GM21367 (cell line): ENCODE results near the gene COL6A1.
"Not testable (repeated sequence)": the region's sequence is repeated elsewhere in the genome, so short reads cannot be mapped to it uniquely, and the experiment has no call there.

ENCODE experiments used
- ATAC-seq: cut with Tn5 transposase; IDR thresholded peaks from one replicate; pipeline ENCODE4 v1.9.1; 2021; ENCODE audit not compliant: unreplicated experiment

The COL6A1 gene

DNA sequence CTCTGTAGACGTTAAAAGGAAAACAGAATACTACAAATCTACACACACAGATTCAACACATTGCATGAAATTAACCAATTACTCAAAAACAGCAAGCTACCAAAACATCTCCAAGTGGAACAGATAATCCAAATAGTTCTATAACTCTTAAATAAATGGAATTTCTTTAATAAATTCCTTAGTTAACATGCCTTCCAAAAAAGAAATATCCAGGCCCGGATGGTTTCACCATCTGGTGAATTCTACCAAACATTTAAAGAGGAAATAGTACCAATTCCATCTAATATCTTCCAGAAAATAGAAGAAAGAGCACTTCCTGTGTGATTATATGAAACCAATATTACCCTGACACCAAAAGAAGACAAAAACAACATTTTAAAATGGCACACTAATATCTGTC lies 63.6 kb downstream of the COL6A1 start:
- no peak for ATAC-seq

DNA sequence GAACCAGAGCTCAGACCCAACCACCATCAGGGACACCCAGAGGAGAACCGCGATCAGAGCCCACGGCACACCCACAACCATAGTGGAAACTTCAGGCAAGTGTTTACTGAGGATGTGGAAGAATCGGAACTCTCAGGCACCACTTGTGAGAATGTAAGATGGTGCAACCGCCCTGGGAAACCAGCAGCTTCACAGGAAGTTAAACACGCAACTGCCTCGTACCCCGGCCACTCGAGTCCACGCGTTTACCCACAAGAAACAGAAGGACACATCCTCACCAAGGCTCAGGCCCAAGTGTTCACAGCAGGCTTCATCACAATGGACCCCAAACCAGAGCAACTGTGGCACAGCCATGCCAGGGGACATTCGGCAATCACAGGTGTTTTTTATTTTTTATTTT lies 64.9 kb downstream of the COL6A1 start:
- no peak for ATAC-seq

DNA sequence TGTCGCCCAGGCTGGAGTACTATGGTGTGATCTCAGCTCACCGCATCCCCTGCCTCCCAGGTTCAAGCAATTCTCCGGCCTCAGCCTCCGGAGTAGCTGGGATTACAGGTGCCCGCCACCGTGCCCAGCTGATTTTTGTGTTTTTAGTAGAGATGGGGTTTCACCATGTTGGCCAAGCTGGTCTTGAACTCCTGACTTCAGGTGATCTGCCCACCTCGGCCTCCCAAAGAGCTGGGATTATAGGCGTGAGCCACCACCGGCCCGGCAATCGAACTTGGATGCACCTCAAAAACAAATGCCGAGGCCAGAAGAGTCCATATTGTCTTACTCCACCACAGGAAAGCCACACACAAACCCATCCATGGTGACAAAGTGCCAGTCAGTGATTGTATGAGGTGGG lies 65.3 kb downstream of the COL6A1 start:
- not testable (repeated sequence) for ATAC-seq

DNA sequence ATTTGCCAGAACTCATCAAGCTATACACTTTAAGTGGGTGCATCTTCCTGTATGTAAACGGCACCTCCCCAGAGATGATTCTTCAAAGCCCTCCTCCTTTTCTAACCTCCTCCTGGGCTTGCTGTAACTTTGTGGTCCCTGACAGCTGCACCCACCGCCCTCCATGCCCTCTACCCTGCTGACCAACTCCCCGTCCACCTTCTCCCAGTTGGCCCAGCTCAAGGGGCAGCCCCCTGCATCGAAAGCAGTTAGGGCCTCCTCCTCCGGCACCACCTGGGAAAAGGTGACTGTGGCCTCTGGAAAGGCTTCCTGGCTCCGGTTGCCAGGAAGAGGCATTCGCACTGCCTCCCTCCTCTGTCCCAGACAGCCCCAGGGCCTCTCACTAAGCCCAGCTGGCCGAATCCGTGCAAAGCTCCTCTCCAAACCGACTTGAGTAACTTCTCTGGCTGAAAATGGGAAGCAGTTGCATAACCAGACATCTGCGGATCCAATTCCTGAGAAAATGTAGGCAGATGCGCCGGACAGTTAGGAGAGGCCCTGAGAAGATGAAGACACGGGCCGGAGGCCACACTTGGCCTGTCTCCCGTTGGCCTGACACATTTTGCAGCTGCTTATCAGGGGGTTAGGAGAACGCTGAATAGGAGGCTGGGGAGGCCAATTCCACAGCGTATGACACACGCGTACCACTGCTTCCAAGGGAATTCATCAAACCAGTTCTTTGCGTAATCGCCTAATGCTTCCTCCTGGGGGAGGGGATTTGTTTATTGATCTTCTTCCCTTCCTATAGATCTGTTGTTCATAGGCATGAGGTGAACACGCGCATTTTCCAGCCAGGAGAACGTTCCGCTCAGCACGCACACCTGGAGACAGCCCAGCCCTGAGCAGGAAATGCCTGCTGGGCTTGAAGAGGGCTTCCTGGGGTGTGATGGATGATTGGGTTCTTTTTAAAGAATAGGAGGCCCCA lies 67.6 kb downstream of the COL6A1 start:
- ATAC-seq = no peak

DNA sequence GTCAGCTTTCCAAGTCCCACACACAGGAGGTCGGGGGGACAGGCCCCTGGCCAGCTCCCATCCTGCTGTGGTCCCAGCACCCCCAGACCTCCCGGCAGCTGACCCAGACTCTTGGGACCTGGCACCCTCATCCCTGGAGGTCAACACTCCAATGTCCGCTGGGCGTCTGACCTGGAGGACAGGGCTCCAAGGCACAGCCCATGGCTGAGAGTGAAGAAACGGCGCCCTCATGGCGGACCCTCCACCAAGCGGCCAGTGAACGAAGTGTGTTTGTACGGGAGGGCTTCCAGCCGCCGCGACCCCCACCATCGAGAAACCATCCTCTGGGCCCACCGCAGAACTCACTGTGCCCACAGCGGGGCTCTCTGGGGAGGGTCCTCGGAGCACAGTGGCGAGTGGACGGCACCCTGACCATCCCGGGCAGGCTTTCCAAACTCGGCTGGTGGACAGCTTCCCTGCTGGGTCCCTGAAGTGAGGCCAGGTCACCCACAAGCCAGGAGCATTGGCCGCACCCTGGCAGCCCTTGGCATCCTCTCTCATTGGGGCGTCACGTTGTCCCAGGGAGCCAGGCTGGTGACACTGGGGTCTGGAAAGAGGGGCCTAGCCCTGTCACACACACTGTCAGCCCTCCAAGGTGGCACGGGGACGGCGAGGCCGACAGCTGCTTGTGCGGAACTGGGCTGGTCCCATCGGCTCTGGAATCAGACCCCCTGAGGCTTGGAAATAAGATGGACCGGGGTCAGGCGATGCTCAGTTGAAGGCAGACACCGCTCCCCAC lies 68.5 kb downstream of the COL6A1 start:
- no peak for ATAC-seq

DNA sequence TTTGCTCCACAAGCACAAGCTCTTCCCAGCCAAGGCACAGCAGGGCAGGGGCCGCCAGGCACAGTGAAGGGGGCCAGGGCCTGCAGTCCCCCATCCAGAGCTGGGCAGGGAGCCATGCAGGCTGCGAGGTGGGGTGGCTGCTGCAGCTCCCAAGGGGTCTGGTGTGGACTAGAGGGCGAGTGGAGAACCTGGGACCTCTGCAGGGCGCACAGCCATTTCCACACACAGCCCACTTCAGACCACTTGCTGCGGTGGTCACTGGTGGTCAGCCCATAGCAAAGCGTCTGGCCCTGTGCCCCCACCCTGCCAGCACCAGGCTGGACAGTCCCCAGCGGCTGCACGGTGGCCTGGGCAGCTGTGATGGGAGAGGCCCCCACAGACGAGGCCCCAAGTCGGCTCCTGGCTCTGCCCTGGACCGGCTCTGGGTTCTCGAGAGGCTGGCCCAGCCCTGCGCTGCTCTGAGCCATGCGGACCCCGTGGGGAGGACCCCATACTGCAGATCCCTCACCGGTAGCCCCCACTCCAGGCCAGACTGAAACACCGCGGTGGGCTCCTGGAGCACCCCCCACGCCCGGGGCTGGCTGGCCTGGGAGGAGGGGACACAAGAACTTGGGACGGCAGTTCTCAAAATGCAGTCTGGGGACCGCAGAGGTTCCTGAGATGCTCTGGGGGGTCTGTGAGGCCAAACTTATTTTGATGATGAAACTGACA lies 69.3 kb downstream of the COL6A1 start:
- no peak for ATAC-seq

DNA sequence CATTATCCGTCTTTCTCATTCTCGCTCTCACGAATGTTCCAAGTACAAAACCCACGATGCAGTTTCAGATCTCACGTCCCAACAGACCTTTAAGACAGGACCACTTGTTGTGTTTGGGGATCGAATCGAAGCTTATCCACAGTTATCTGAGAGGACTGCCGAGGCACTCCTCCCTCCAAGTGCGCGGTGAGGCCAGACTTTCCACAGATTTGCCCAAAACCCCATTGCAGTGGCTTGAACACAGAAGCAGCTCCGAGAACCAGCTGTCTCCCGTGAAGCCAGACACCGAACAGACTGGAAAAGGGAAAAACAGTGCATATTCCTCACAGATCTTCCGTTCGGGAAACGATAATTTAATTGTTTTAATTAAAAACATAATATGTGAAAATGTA lies 69.8 kb downstream of the COL6A1 start:
- no peak for ATAC-seq

DNA sequence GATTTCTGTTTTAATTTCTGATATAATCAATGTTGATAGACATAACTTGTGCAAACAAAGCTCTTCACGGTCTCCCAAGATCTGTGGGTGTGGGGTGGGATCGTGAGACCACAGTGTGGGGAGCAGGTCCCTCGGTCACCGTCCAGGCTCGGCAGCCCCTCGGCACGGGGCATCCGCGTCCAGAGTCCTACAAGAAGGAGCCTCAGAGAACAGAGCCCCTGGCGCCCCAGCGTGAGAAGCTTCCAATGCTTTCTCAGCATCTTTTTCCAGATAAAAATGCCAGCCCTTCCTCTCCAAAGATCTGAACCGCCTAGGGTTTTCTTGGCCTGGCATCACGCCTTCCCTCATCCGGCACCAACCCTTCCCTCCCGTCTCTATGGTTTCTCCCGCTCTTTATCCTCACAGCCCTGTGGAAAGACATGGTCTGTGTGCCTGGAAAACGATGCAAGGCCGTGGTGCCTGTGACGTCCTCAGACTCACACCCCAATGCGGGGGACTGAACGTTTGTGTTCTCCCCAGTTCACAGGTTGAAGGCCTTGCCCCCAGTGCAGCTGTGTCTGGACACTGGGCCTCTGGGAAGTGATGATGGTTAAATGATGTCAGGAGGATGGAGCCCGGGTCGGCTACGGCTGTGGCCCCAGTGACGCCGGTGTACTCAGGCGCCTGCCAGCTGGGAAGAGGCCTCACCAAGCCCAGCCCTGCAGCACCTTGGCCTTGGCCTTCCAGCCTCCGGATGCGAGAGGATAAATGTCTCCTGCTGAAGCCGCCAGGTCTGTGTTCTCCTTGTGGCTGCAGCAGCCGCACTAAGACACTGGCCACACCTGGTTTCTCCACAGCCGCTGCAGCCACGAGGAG lies 70.5 kb downstream of the COL6A1 start:
- ATAC-seq = no peak

DNA sequence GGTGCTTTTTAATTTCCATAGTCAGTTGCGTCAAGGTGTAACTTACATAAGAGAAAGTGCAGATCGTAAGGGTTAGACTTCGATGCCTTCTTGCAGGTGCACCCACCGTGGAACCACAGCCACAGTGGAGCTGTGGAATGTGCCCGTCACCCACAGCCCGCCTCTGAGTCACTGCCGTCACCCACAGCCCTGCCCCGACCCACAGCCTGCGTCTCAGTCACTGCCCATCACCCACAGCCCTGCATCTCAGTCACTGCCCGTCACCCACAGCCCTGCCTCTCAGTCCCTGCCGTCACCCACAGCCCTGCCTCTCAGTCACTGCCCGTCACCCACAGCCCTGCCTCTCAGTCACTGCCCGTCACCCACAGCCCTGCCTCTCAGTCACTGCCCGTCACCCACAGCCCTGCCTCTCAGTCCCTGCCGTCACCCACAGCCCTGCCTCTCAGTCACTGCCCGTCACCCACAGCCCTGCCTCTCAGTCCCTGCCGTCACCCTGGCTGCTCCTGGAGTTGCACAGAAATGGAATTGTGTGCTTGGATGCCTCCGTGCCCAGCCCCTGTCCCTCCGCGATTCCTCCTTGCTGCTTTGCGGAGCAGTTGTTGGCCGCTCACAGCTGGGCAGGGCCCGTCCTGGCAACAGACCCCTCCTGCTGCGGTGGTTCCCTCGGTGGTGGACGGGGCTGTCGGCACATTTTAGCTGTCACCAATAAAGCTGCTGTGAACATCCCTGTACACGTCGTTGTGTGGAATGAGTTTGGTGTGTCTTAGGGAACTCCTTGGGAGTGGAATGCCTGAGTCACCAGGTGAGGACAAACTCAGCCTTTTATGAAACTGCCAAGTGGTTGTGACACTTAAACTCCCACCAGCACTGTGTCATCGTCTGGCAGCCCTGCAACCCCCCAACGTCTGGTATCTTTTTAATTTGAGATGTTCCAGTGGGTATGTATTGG lies 71.4 kb downstream of the COL6A1 start:
- ATAC-seq = no peak

DNA sequence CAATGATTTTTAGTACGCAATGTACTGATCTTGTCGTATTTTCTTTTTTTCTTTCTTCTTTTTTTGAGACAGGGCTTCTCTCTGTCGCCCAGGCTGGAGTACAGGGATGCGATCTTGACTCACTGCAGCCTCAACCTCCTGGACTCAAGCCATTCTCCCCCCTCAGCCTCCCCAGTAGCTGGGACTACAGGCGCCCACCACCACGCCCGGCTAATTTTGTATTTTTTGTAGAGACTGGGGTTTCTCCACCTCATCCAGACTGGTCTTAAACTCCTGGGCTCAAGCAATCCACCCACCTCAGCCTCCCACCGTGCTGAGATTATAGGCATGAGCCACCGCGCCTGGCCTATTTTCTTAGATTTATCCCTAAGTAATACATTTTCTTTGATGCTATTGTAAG lies 72.5 kb downstream of the COL6A1 start:
- no peak for ATAC-seq

DNA sequence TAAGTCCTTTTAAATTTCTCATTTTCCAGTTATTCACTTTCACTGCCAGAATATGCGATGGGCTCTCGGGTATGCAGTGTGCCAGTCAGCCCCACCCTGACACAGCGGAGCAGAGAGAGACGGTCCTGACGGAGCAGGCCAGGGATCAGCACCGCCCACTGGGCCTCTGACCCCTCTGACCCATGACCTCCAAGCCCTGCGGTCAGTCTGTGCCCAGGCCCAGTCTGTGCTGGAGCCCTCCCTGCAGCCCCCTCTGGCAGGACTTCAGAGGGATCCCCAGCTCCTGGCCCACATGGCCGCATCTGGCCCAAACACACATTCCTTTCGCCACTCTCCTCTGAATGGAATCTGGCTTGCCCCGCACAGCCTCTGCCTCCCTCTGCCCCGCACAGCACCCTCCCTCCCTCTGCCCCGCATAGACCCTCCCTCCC lies 72.9 kb downstream of the COL6A1 start:
- no peak for ATAC-seq
